ENCODE data around the gene CBLC. TPM values are rescaled to one million over a fixed set of nuclear protein-coding genes. Genes with fewer than 3 reads are reported as not detected.

The CBLC gene
- polyA plus RNA-seq, 1 of the 3 experiments (the other 2 are of a cell fraction) = not detected

- Histone ChIP-seq H3K9me2 (no peaks in the 10 kb centered on the region), H3K9me3 (no peaks in the 10 kb centered on the region), H3K27me3 (ENCODE audit: insufficient read depth) (no peaks in the 10 kb centered on the region), H4K20me1 (ENCODE audit: insufficient read depth) (no peaks in the 10 kb centered on the region), H3K4me2 (no peak overlapping the region; the same call in 1 of the 2 replicates), H2AFZ (ENCODE audit: low read depth) (no peak overlapping the region), H3K9ac (no peak overlapping the region), H3K27ac (ENCODE audit: low read depth in 2 of 2, low read length in 1 of 2) (peak overlapping the region; percentile 3 to 65; a peak in 2 of 4 replicates), H3K36me3 (replicated peaks in 1 of 2; ENCODE audit: control insufficient read depth in 1 of 2, insufficient read depth in 2 of 2, low read length in 1 of 2) (no peaks in the 10 kb centered on the region), H3F3A (replicated peaks; ENCODE audit: insufficient read depth) (peaks cover 20% of the 10 kb centered on the region), H3K4me3 (ENCODE audit: low read depth in 2 of 2, low read length in 1 of 2) (no peak overlapping the region), H3K4me1 (ENCODE audit: control insufficient read depth in 1 of 2, insufficient read depth in 2 of 2, low read depth in 1 of 2, low read length in 1 of 2) (peaks cover 3 to 11% of the 10 kb centered on the region in 2 experiments; a peak in 3 of 4 replicates), H3K79me2 (ENCODE audit: insufficient read depth) (no peaks in the 10 kb centered on the region)
- POLR2A ChIA-PET = no interaction called here
- TF ChIP-seq TAF1 (IDR thresholded peaks at IDR 0.05; ENCODE audit: borderline replicate concordance, low read depth, low read length) (no peak), POLR2AphosphoS5 (IDR thresholded peaks at IDR 0.05; ENCODE audit: low read depth, low read length) (no peak), RCOR1 (IDR thresholded peaks at IDR 0.05; ENCODE audit: low read length) (no peak), JUND (IDR thresholded peaks at IDR 0.05) (no peak), FOXJ3 (CRISPR knock-in tag; IDR thresholded peaks at IDR 0.05) (no peak), RFX5 (IDR thresholded peaks at IDR 0.05; ENCODE audit: low read length) (no peak), EP300 (IDR thresholded peaks at IDR 0.05; ENCODE audit: borderline replicate concordance in 1 of 2, low read depth in 1 of 2, low read length in 1 of 2) (no peak), USF1 (IDR thresholded peaks at IDR 0.05; ENCODE audit: borderline replicate concordance, low read depth) (no peak), TEAD4 (IDR thresholded peaks at IDR 0.05; ENCODE audit: borderline replicate concordance, insufficient read depth) (no peak), CHD2 (IDR thresholded peaks at IDR 0.05; ENCODE audit: low read length, partially characterized antibody) (no peak), SIN3A (IDR thresholded peaks at IDR 0.05; ENCODE audit: borderline replicate concordance, low read depth, low read length) (no peak), YY1 (IDR thresholded peaks at IDR 0.05; ENCODE audit: low read depth) (no peak), SMC3 (IDR thresholded peaks at IDR 0.05; ENCODE audit: low read depth, low read length) (no peak), USF2 (IDR thresholded peaks at IDR 0.05; ENCODE audit: borderline replicate concordance, low read depth, low read length) (no peak), FOXM1 (IDR thresholded peaks at IDR 0.05; ENCODE audit: low read depth) (no peak), NRF1 (IDR thresholded peaks at IDR 0.05; ENCODE audit: low read depth, low read length) (no peak), IRF3 (IDR thresholded peaks at IDR 0.05; ENCODE audit: low read depth, low read length) (no peak), ELF1 (IDR thresholded peaks at IDR 0.05) (no peak)
- CTCF ChIA-PET = interaction anchor here (1.0 to 11.9 kb wide), 5 partner anchors 10 to 43 kb away, joined by 3 to 92 read pairs (median 8); no protein-coding TSS in a partner anchor
- no peak for DNase-seq
- WGBS (ENCODE audit: low lambda C conversion rate) = 69% methylated on average over 5 of the region's 6 CpGs
These were observed 36.4 kb upstream of the CBLC start for GRCh38 chr19:44741258-44741731.

Data from SK-N-SH (cell line).